Stomach (tissue), 4 donors: ENCODE measurements around the gene FLT1.

Experiments
- CTCF ChIP-seq, 7 experiments: fragments of 450-650 bp in 4 of 7; fragments of 200-600 bp in 3 of 7; sonication (generic) in 3 of 7; IDR thresholded peaks; one replicate each; pipeline ENCODE4 v1.5.1; 2016 to 2019; ENCODE audit warnings: antibody characterized with exemption in 7 of 7, control low read depth in 2 of 7, mild to moderate bottlenecking in 1 of 7
- POLR2A ChIP-seq, 4 donors: fragments of 450-650 bp; IDR thresholded peaks; one replicate each; pipeline ENCODE4 v1.6.1; 2016; ENCODE audit warnings: antibody characterized with exemption in 4 of 4, control low read depth in 2 of 4, mild to moderate bottlenecking in 1 of 4, moderate library complexity in 1 of 4
- POLR2AphosphoS5 ChIP-seq, 3 donors: sonication (generic); formaldehyde crosslinking; IDR thresholded peaks; one replicate each; pipeline ENCODE4 v1.6.1; 2016; ENCODE audit warnings: antibody characterized with exemption in 3 of 3

- TF ChIP-seq POLR2A (IDR thresholded peaks at IDR 0.05) (no peak), CTCF (IDR thresholded peaks at IDR 0.05) (no peak), POLR2AphosphoS5 (IDR thresholded peaks at IDR 0.05) (no peak)
Observed at GRCh38 chr13:28347456-28348371, 147.2 kb downstream of the FLT1 start.
